ENCODE results near the gene PSMB11. TPM values are rescaled to one million over a fixed set of nuclear protein-coding genes. Genes with fewer than 3 reads are reported as not detected.

PSMB11 gene
- total RNA-seq, 2 donors from 2014 or later: not detected

DNA sequence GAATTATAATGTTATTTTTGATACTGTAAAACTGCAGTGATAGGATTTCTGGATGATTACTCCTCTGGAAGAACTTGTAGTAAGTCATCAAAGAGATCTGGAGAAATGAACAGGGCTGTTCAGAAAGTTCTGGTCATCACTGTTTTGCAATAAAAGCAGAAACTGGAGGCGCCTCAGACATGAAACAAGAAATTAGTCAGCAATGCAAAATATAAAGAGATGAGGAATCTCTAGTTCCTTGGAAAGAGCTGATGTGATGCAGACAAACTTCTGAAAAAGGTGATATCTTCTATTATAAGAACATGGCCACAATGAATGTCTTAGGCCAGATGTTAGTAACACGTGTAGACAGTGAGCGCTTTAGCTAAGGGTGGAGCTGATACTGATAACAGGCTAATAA, 43.4 kb downstream of the PSMB11 start:
- no peaks in the 10 kb centered on the region for H3K27me3 Mint-ChIP-seq
- H3K36me3 Mint-ChIP-seq: peaks cover 33% of the 10 kb centered on the region
- H3K4me3 Mint-ChIP-seq: no peak overlapping the region
- DNase-seq (ENCODE audit: low spot score) (no peak), ATAC-seq (no peak)
- H3K4me1 Mint-ChIP-seq (ENCODE audit: low read depth in 2 of 2): peaks cover 17 to 20% of the 10 kb centered on the region in 2 donors
- no peaks in the 10 kb centered on the region for H3K9me3 Mint-ChIP-seq
- peak overlapping the region in 1 of 2 donors; percentile 51 for H3K27ac Mint-ChIP-seq

DNA sequence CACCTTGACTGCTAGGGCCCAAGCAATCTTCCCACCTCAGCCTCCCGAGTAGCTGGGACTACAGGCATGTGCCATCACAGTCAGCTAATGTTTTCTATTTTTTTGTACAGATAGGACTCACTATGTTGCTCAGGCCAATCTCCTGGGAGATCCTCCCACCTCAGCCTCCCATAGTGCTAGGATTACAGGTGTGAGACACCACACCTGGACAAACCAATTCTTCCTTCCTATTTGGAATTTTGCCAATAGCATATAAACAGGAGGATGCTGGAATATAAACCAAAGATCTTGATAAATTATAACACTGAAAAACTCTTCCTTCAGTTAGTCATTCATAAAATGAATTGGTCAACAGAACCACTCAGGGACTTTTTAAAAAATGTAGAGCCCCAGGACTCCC, 44.6 kb downstream of the PSMB11 start:
- peak overlapping the region; percentile 23 to 51 for H3K27ac Mint-ChIP-seq
- H3K27me3 Mint-ChIP-seq: no peaks in the 10 kb centered on the region
- no peak overlapping the region for H3K4me3 Mint-ChIP-seq

DNA sequence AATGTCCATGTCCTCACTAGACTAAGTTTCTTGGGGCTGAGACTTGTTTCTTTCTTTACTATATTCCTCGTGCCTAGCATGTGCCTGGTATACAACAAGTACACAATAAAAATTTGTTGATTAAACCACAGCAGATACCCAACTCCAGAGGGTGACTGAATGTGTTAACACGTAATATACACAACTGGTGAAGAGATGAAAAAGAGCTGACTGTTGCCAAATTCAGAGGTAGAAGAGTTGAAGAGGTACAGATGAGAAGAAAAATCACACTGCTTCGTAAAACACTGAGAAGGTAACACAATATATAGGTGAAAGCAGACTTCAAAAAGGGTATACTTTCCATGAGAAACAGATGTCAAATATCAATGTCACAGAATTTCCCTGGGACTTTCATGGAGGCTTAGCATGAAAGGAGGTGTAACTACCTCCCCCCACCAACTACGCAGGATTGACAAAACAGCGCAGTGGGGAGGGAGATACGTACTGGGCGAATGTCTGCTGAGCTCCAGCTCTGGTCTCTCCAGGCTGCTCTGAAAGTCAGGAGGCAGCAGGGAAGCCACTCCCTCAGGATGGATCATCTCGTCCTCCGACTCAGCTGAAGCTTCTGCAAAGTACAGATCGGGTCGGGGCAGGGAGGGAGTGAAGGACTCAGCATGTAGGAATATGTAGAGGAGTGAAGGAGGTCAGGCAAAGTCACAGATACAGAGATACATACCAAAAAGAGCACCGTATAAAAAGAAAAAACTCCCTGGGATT, 47.7 kb downstream of the PSMB11 start:
- no peak overlapping the region for H3K27ac Mint-ChIP-seq
- H3K9me3 Mint-ChIP-seq: no peaks in the 10 kb centered on the region
- H3K4me3 Mint-ChIP-seq: no peak overlapping the region
- ATAC-seq: no peak
- peaks cover 26% of the 10 kb centered on the region for H3K36me3 Mint-ChIP-seq
- no peak for DNase-seq (ENCODE audit: low spot score)
- H3K27me3 Mint-ChIP-seq: no peaks in the 10 kb centered on the region
- H3K4me1 Mint-ChIP-seq (ENCODE audit: low read depth in 2 of 2): peaks cover 17 to 31% of the 10 kb centered on the region in 2 donors

More for the DNA sequence above, 44.6 kb downstream of the PSMB11 start:
- H3K4me1 Mint-ChIP-seq (ENCODE audit: low read depth in 2 of 2): peaks cover 17 to 20% of the 10 kb centered on the region in 2 donors
- ATAC-seq (no peak), DNase-seq (ENCODE audit: low spot score) (no peak)
- peaks cover 22% of the 10 kb centered on the region for H3K36me3 Mint-ChIP-seq
- H3K9me3 Mint-ChIP-seq: no peaks in the 10 kb centered on the region

GRCh38 chr14:23090254-23090636, 48.2 kb downstream of the PSMB11 start:
- no peak for ATAC-seq
- no peak for DNase-seq (ENCODE audit: low spot score)
- Mint-ChIP-seq H3K27me3 (no peaks in the 10 kb centered on the region), H3K4me1 (ENCODE audit: low read depth in 2 of 2) (peaks cover 16 to 29% of the 10 kb centered on the region in 2 donors), H3K36me3 (peaks cover 26% of the 10 kb centered on the region), H3K4me3 (no peak overlapping the region), H3K9me3 (no peaks in the 10 kb centered on the region), H3K27ac (peak overlapping the region in 1 of 2 donors; percentile 17)

DNA sequence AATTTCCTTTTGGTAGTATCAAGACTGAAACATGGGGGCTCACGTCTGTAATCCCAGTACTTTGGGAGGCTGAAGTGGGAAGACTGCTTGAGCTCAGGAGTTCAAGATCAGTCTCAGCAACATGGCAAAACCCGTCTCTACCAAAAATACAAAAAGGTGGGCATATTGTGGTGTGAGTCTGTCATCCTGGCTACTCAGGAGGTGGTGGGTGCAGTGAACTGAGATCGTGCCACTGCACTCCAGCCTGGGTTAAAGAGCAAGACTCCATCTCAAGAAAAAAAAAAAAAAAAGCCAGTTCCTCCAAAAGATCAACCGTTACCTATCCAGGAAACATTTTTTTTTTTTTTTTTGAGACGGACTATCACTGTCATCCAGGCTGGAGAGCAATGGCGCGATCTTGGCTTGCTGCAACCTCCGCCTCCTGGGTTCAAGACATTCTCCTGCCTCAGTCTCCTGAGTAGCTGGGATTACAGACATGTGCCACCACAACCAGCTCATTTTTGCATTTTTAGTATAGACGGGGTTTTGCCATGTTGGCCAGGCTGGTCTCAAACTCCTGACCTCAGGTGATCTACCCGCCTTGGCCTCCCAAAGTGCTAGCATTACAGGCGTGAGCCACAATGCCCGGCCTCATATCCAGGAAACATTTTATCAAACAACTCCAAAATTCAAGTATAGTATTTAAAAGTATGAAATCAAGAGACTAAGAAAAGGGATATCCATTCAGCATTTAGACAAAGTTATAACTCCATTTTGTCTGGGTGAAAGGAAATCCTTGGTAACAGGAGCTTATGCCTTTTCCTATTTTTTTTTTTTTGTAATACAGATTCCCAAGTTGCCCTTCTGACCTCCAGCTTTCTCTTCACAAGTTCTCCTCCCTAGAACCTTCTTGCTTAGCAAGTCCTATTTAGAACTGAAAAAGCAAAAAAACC, 49.5 kb downstream of the PSMB11 start:
- peak overlapping the region in 1 of 2 donors; percentile 23 for H3K27ac Mint-ChIP-seq
- H3K4me3 Mint-ChIP-seq: no peak overlapping the region
- no peaks in the 10 kb centered on the region for H3K9me3 Mint-ChIP-seq
- H3K4me1 Mint-ChIP-seq (ENCODE audit: low read depth in 2 of 2): peaks cover 9 to 25% of the 10 kb centered on the region in 2 donors
- no peaks in the 10 kb centered on the region for H3K27me3 Mint-ChIP-seq
- ATAC-seq (no peak), DNase-seq (ENCODE audit: low spot score) (no peak)
- peaks cover 19% of the 10 kb centered on the region for H3K36me3 Mint-ChIP-seq

DNA sequence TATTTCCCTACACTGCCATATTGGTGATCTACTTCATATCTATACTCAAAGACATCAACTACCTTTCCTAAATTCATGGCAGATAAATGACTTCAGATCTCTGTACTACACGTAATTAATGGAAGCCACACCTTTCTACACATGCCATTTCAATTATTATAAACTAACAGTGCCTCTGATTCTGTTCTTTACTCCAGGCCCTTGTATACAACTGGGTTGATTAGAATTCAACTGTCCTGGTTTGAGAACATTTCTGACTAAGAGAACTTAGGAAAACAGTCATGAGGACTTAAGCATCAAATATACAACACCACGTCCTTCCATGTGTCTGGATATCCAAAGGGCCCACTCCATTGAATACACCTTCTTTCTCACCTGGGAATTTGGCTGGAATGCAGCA, 51.1 kb downstream of the PSMB11 start:
- Mint-ChIP-seq H3K9me3 (no peaks in the 10 kb centered on the region), H3K4me3 (no peak overlapping the region), H3K36me3 (peaks cover 12% of the 10 kb centered on the region), H3K27me3 (no peaks in the 10 kb centered on the region), H3K4me1 (ENCODE audit: low read depth in 2 of 2) (peaks cover 16 to 34% of the 10 kb centered on the region in 2 donors), H3K27ac (no peak overlapping the region)
- DNase-seq (ENCODE audit: low spot score): no peak
- ATAC-seq: no peak

GRCh38 chr14:23093526-23093925, 51.5 kb downstream of the PSMB11 start:
- peaks cover 12% of the 10 kb centered on the region for H3K36me3 Mint-ChIP-seq
- H3K27me3 Mint-ChIP-seq: no peaks in the 10 kb centered on the region
- DNase-seq (ENCODE audit: low spot score) (no peak), ATAC-seq (no peak)
- no peaks in the 10 kb centered on the region for H3K9me3 Mint-ChIP-seq
- H3K27ac Mint-ChIP-seq: no peak overlapping the region
- no peak overlapping the region for H3K4me3 Mint-ChIP-seq
- peaks cover 16 to 34% of the 10 kb centered on the region in 2 donors for H3K4me1 Mint-ChIP-seq (ENCODE audit: low read depth in 2 of 2)

Other genes with a start within 250 kb of the PSMB11 start
- under 1 TPM; 0.36 to 0.59 TPM for gene SLC7A7, start 226.8 kb upstream of the PSMB11 start, total RNA-seq
- gene MRPL52, start 212.3 kb upstream of the PSMB11 start, total RNA-seq: 100 to 1,000 TPM; 116 to 134 TPM
- gene MMP14, start 205.6 kb upstream of the PSMB11 start, total RNA-seq: 1 to 10 TPM; 3.7 to 8.0 TPM
- 10 to 100 TPM; 53.4 to 60.4 TPM for gene LRP10, start 170.5 kb upstream of the PSMB11 start, total RNA-seq
- gene REM2, start 159.0 kb upstream of the PSMB11 start, total RNA-seq: under 1 TPM in 1 of 2 donors, not detected in 1; 0.43 TPM
- gene RBM23, start 123.1 kb upstream of the PSMB11 start, total RNA-seq: 10 to 100 TPM; 88.2 to 94.1 TPM
- gene PRMT5, start 112.8 kb upstream of the PSMB11 start, total RNA-seq: 100 to 1,000 TPM; 108 to 171 TPM
- gene HAUS4, start 85.1 kb upstream of the PSMB11 start, total RNA-seq: 10 to 100 TPM; 34.4 to 56.8 TPM
- gene AJUBA, start 59.7 kb upstream of the PSMB11 start, total RNA-seq: 1 to 10 TPM in 1 of 2 donors, under 1 TPM in 1; 0.17 to 2.1 TPM
- gene C14orf93, start 32.1 kb upstream of the PSMB11 start, total RNA-seq: 10 to 100 TPM in 1 of 2 donors, 1 to 10 TPM in 1; 2.8 to 10.8 TPM
- 100 to 1,000 TPM; 102 to 121 TPM for gene PSMB5, start 7.3 kb upstream of the PSMB11 start, total RNA-seq
- 1 to 10 TPM in 1 of 2 donors, under 1 TPM in 1; 0.73 to 1.0 TPM for gene CDH24, start 15.3 kb downstream of the PSMB11 start, total RNA-seq
- gene ACIN1, start 52.9 kb downstream of the PSMB11 start, total RNA-seq: 100 to 1,000 TPM; 186 to 250 TPM
- gene C14orf119, start 53.3 kb downstream of the PSMB11 start, total RNA-seq: 10 to 100 TPM; 41.2 to 55.2 TPM
- gene CIROP, start 62.8 kb downstream of the PSMB11 start, total RNA-seq: not detected
- not detected for gene CEBPE, start 77.0 kb downstream of the PSMB11 start, total RNA-seq
- 1 to 10 TPM in 1 of 2 donors, under 1 TPM in 1; 0.07 to 3.5 TPM for gene SLC7A8, start 141.4 kb downstream of the PSMB11 start, total RNA-seq
- gene RNF212B, start 195.7 kb downstream of the PSMB11 start, total RNA-seq: not detected
- gene HOMEZ, start 243.9 kb downstream of the PSMB11 start, total RNA-seq: 1 to 10 TPM; 5.8 to 7.8 TPM

All from natural killer cell treated with Interleukin-12 subunit alpha and Interleukin-12 subunit beta and Interleukin-15 and Interleukin-18, amount 100 ng/mL, for 72 hours (primary cell).